Panc1 (cell line): ENCODE data around the gene CDK5RAP3. TPM values are rescaled to one million over a fixed set of nuclear protein-coding genes. Genes with fewer than 3 reads are reported as not detected.

Experiments used
- ATAC-seq: fragments of 200-7000 bp; cut with Tn5 transposase; 2 replicates; pipeline ENCODE4 v1.9.1; 2020; ENCODE audit warnings: mild to moderate bottlenecking, moderate library complexity
- BruUV-seq: library from RNA; stranded (reverse); fragments of 400-500 nt; replicated peaks from 2 replicates; lab custom pipeline; 2021; lab: Mats Ljungman, UMichigan
- CTCF ChIA-PET: fragments of 300-600 bp; sonication (Branson Sonifier 250); formaldehyde crosslinking; loops from one replicate; lab custom pipeline; 2022; ENCODE audit warnings: antibody characterized with exemption; lab: Charles Lee
- POLR2A ChIA-PET: fragments of 300-600 bp; sonication (Branson Sonifier 250); formaldehyde crosslinking; loops from one replicate; lab custom pipeline; 2022; ENCODE audit warnings: antibody characterized with exemption; lab: Charles Lee
- DNase-seq: peaks from one replicate; pipeline ENCODE4 v3.0.0-alpha.2; 2010; ENCODE audit warnings: low read depth, low spot score
- H3K27ac ChIP-seq: 2 replicates; pipeline ENCODE4 v1.5.1; 2011; ENCODE audit warnings: mild to moderate bottlenecking, low read length, inconsistent platforms
- H3K27me3 ChIP-seq: fragments of 200-500 bp; sonication (Bioruptor generic); 2 replicates; pipeline ENCODE4 v1.6.0; 2014; ENCODE audit warnings: low read length, inconsistent platforms; ENCODE audit not compliant: control insufficient read depth, insufficient read depth
- H3K36me3 ChIP-seq: fragments of 200-500 bp; sonication (Bioruptor generic); 2 replicates; pipeline ENCODE4 v1.5.1; 2014; ENCODE audit warnings: inconsistent platforms, mild to moderate bottlenecking, low read length, moderate library complexity; ENCODE audit not compliant: control insufficient read depth, insufficient read depth
- H3K4me1 ChIP-seq: 2 replicates; pipeline ENCODE4 v1.5.1; 2011; ENCODE audit warnings: inconsistent platforms, mild to moderate bottlenecking, low read length, moderate library complexity; ENCODE audit not compliant: control insufficient read depth, insufficient read depth
- H3K4me3 ChIP-seq, 2 experiments: 2 replicates each; pipeline ENCODE4 v1.5.1; 2011 to 2012; ENCODE audit warnings: low read depth in 2 of 2, low read length in 2 of 2, mild to moderate bottlenecking in 2 of 2, inconsistent platforms in 1 of 2, moderate library complexity in 1 of 2
- H3K9me3 ChIP-seq: fragments of 200-500 bp; sonication (Bioruptor generic); 2 replicates; pipeline ENCODE4 v1.5.1; 2014; ENCODE audit warnings: low read depth, mild to moderate bottlenecking, inconsistent platforms, low read length, moderate library complexity; ENCODE audit not compliant: control insufficient read depth, insufficient read depth
- CTCF ChIP-seq: fragments of 450-650 bp; IDR thresholded peaks from 2 replicates; pipeline ENCODE4 v1.5.1; 2017; ENCODE audit warnings: mild to moderate bottlenecking
- POLR2AphosphoS5 ChIP-seq: IDR thresholded peaks from 2 replicates; pipeline ENCODE4 v1.6.1; 2012; ENCODE audit warnings: mild to moderate bottlenecking, low read depth, low read length, moderate library complexity
- SIN3A ChIP-seq: IDR thresholded peaks from 2 replicates; pipeline ENCODE4 v1.6.1; 2012; ENCODE audit warnings: low read depth, mild to moderate bottlenecking, low read length, moderate library complexity, borderline replicate concordance; ENCODE audit not compliant: insufficient read depth
- TCF7L2 ChIP-seq: IDR thresholded peaks from 2 replicates; pipeline ENCODE4 v1.6.1; 2011; ENCODE audit warnings: mild to moderate bottlenecking, low read depth, low read length, inconsistent platforms
- in situ Hi-C: cut with HindIII; loops from 2 replicates; pipeline ENCODE4 v1.10.0; 2016; ENCODE audit warnings: low sequenced_read_pairs, low pct_unique_long_range_greater_than_20kb
- intact Hi-C: fragments of 100-400 bp; cut with micrococcal nuclease; formaldehyde crosslinking; loops from one replicate; pipeline ENCODE4 v1.10.0; 2022; ENCODE audit not compliant: unreplicated experiment
- total RNA-seq: library from RNA; stranded (reverse); gene quantifications from one replicate; pipeline ENCODE4 v1.2.1, GENCODE V29; 2021; ENCODE audit not compliant: unreplicated experiment
- TF ChIP-seq, protein P1 (sequence below), 2 experiments: IDR thresholded peaks; 2 replicates each; pipeline ENCODE4 v1.6.1; 2011 to 2012; ENCODE audit warnings: low read depth in 2 of 2, control low read depth in 1 of 2, low read length in 1 of 2, mild to moderate bottlenecking in 1 of 2, moderate library complexity in 1 of 2; ENCODE audit not compliant: insufficient read depth in 1 of 2

The CDK5RAP3 gene
- total RNA-seq, 1 experiment from 2014 or later, result 193 TPM

DNA sequence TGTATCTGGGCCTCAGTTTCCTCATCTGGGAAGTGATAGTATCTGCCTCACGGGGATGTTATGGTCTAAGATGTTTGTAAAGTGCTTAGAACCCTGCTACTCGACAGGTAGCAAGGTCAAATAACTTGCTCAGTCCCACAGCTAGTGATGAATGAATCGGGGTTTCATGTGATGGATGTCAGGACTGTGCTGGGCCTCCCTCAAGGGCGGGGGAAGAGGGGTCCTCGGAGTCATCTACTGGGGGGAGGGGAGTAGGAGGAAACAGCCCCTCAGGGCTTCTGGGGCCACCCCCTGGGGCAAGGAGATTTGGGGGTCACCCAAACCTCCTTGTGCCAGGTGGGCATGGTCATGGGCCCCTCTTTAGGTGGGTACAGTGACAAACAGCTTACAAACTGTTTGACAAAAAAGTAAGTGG, 28.8 kb upstream of the CDK5RAP3 start:
- ChIA-PET CTCF (interaction anchor here (0.9 to 1.7 kb wide), 3 partner anchors 20 to 29 kb away, joined by 3 to 5 read pairs (median 4); partner anchors contain the start of gene CDK5RAP3), POLR2A (interaction anchor here (0.6 kb wide), 1 partner anchor 107 kb away, joined by 4 read pairs; no protein-coding TSS in a partner anchor)
- Histone ChIP-seq H3K4me3 (peak overlapping the region; percentile 69 to 91), H3K27ac (peak overlapping the region; percentile 48), H3K36me3 (no peaks in the 10 kb centered on the region; the same call in 1 of the 2 replicates), H3K4me1 (peaks cover 7% of the 10 kb centered on the region; the same call in 1 of the 2 replicates), H3K27me3 (no peaks in the 10 kb centered on the region), H3K9me3 (no peaks in the 10 kb centered on the region)
- BruUV-seq, result no TSS peak
- no peak for ATAC-seq
- TF ChIP-seq POLR2AphosphoS5 (no peak), TCF7L2 (no peak), SIN3A (no peak), CTCF (no peak)
- TF ChIP-seq, protein P1, sequence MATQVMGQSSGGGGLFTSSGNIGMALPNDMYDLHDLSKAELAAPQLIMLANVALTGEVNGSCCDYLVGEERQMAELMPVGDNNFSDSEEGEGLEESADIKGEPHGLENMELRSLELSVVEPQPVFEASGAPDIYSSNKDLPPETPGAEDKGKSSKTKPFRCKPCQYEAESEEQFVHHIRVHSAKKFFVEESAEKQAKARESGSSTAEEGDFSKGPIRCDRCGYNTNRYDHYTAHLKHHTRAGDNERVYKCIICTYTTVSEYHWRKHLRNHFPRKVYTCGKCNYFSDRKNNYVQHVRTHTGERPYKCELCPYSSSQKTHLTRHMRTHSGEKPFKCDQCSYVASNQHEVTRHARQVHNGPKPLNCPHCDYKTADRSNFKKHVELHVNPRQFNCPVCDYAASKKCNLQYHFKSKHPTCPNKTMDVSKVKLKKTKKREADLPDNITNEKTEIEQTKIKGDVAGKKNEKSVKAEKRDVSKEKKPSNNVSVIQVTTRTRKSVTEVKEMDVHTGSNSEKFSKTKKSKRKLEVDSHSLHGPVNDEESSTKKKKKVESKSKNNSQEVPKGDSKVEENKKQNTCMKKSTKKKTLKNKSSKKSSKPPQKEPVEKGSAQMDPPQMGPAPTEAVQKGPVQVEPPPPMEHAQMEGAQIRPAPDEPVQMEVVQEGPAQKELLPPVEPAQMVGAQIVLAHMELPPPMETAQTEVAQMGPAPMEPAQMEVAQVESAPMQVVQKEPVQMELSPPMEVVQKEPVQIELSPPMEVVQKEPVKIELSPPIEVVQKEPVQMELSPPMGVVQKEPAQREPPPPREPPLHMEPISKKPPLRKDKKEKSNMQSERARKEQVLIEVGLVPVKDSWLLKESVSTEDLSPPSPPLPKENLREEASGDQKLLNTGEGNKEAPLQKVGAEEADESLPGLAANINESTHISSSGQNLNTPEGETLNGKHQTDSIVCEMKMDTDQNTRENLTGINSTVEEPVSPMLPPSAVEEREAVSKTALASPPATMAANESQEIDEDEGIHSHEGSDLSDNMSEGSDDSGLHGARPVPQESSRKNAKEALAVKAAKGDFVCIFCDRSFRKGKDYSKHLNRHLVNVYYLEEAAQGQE (IDR thresholded peaks at IDR 0.05; ENCODE audit: insufficient read depth in 1 of 2, low read depth in 2 of 2, low read length in 1 of 2), result no peak
- in situ Hi-C loops, result no loop called here
- intact Hi-C loops, result no loop called here
- DNase-seq, result no peak

DNA sequence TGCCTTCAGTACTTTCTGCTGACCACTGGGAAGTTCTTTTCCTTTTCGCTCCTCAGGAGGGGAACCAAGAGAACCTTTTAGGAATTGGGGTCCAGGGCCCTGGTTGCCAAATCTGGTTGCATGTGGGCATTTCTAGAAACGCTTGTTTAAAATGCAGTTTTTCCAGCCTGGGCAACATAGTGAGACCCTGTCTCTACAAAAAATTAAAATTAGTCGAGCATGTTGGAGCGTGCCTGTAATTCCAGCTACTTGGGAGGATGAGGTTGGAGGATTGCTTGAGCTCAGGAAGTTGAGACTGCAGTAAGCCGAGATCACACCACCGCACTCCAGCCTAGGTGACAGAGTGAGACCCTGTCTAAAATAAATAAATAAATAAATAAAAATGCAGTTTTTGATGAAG, 28.3 kb upstream of the CDK5RAP3 start:
- CTCF ChIA-PET, result interaction anchor here (1.2 to 1.7 kb wide), 2 partner anchors 19 to 28 kb away, joined by 4 to 5 read pairs; partner anchors contain the start of gene CDK5RAP3
- H3K27ac ChIP-seq, result no peak overlapping the region
- H3K27me3 ChIP-seq, result no peaks in the 10 kb centered on the region
- in situ Hi-C loops (no loop called here), intact Hi-C loops (no loop called here)
- no TSS peak for BruUV-seq
- POLR2A ChIA-PET, result no interaction called here
- no peaks in the 10 kb centered on the region for H3K9me3 ChIP-seq
- DNase-seq (no peak), ATAC-seq (no peak)
- H3K4me3 ChIP-seq, result peak overlapping the region; percentile 69 to 91
- H3K36me3 ChIP-seq, result no peaks in the 10 kb centered on the region; the same call in 1 of the 2 replicates
- no peak for TF ChIP-seq TCF7L2
- TF ChIP-seq, protein P1 (IDR thresholded peaks at IDR 0.05; ENCODE audit: insufficient read depth in 1 of 2, low read depth in 2 of 2, low read length in 1 of 2), result no peak
- no peak for TF ChIP-seq SIN3A
- no peak for TF ChIP-seq POLR2AphosphoS5
- TF ChIP-seq CTCF, result no peak
- H3K4me1 ChIP-seq, result peaks cover 7% of the 10 kb centered on the region; the same call in 1 of the 2 replicates
